ENCODE results near the gene C1QTNF3. TPM values are rescaled to one million over a fixed set of nuclear protein-coding genes. Genes with fewer than 3 reads are reported as not detected.
"Not testable (repeated sequence)": the region's sequence is repeated elsewhere in the genome, so short reads cannot be mapped to it uniquely, and the experiment has no call there.

Gene C1QTNF3, protein sequence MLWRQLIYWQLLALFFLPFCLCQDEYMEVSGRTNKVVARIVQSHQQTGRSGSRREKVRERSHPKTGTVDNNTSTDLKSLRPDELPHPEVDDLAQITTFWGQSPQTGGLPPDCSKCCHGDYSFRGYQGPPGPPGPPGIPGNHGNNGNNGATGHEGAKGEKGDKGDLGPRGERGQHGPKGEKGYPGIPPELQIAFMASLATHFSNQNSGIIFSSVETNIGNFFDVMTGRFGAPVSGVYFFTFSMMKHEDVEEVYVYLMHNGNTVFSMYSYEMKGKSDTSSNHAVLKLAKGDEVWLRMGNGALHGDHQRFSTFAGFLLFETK
- total RNA-seq (10 to 100 TPM in 3 of 5 donors, 1 to 10 TPM in 2; 3.6 to 84.1 (median 14.6) TPM), polyA plus RNA-seq (10 to 100 TPM in 1 of 3 donors, 1 to 10 TPM in 2; 4.5 to 19.6 (median 6.9) TPM)
- long read RNA-seq, donor 1, transcript C1QTNF3-202 (6 exons, 2,802 nt) = minor isoform, 6 of 17 reads
- long read RNA-seq, donor 1, transcript C1QTNF3-201 (6 exons, 1,959 nt) = major isoform, 9 of 17 reads
- long read RNA-seq, donor 1, partial matches to known transcripts = 0 of 17 reads
- long read RNA-seq, donor 1, other reads (novel, unspliced or antisense) = 0 of 17 reads
- long read RNA-seq, donor 2, transcript C1QTNF3-201 (6 exons, 1,959 nt) = minor isoform, 5 of 15 reads
- long read RNA-seq, donor 2, transcript C1QTNF3-202 (6 exons, 2,802 nt) = major isoform, 7 of 15 reads
- long read RNA-seq, donor 2, partial matches to known transcripts = 0 of 15 reads
- long read RNA-seq, donor 2, other reads (novel, unspliced or antisense) = 0 of 15 reads
- long read RNA-seq, donor 3, transcript C1QTNF3-201 (6 exons, 1,959 nt) = major isoform, 5 of 8 reads
- long read RNA-seq, donor 3, partial matches to known transcripts = 0 of 8 reads
- long read RNA-seq, donor 3, other reads (novel, unspliced or antisense) = 0 of 8 reads
- long read RNA-seq, donor 4, partial matches to known transcripts = 0 of 6 reads
- long read RNA-seq, donor 4, other reads (novel, unspliced or antisense) = 0 of 6 reads
- long read RNA-seq, donor 5, transcript C1QTNF3-202 (6 exons, 2,802 nt) = major isoform, 20 of 45 reads
- long read RNA-seq, donor 5, transcript C1QTNF3-201 (6 exons, 1,959 nt) = minor isoform, 19 of 45 reads
- long read RNA-seq, donor 5, partial matches to known transcripts = 0 of 45 reads
- long read RNA-seq, donor 5, other reads (novel, unspliced or antisense) = 0 of 45 reads
- long read RNA-seq, donor 6, transcript C1QTNF3-201 (6 exons, 1,959 nt) = major isoform, 14 of 20 reads
- long read RNA-seq, donor 6, partial matches to known transcripts = 0 of 20 reads
- long read RNA-seq, donor 6, other reads (novel, unspliced or antisense) = 0 of 20 reads
- long read RNA-seq, donor 7, transcript C1QTNF3-201 (6 exons, 1,959 nt) = minor isoform, 18 of 90 reads
- long read RNA-seq, donor 7, transcript C1QTNF3-202 (6 exons, 2,802 nt) = major isoform, 23 of 90 reads
- long read RNA-seq, donor 7, partial matches to known transcripts = 41 of 90 reads
- long read RNA-seq, donor 7, other reads (novel, unspliced or antisense) = 0 of 90 reads
- long read RNA-seq, donor 8, transcript C1QTNF3-201 (6 exons, 1,959 nt) = major isoform, 12 of 23 reads
- long read RNA-seq, donor 8, transcript C1QTNF3-202 (6 exons, 2,802 nt) = minor isoform, 8 of 23 reads
- long read RNA-seq, donor 8, partial matches to known transcripts = 0 of 23 reads
- long read RNA-seq, donor 8, other reads (novel, unspliced or antisense) = 0 of 23 reads
- long read RNA-seq, donor 9, transcript C1QTNF3-202 (6 exons, 2,802 nt) = major isoform, 17 of 35 reads
- long read RNA-seq, donor 9, transcript C1QTNF3-201 (6 exons, 1,959 nt) = minor isoform, 16 of 35 reads
- long read RNA-seq, donor 9, partial matches to known transcripts = 0 of 35 reads
- long read RNA-seq, donor 9, other reads (novel, unspliced or antisense) = 0 of 35 reads
- long read RNA-seq, donor 10, partial matches to known transcripts = 0 of 6 reads
- long read RNA-seq, donor 10, other reads (novel, unspliced or antisense) = 0 of 6 reads

GRCh38 chr5:34043099-34043876, at the start of gene C1QTNF3:
TSS of gene C1QTNF3 (minus strand) at chr5:34043213. CDS start at chr5:34043125, 88 bp downstream.
- Histone ChIP-seq H3K4me1 (peaks cover 21 to 64% (median 36%) of the 10 kb centered on the region in 4 donors), H3K9me3 (no peaks in the 10 kb centered on the region), H3K27me3 (no peaks in the 10 kb centered on the region), H3K36me3 (no peaks in the 10 kb centered on the region), H3K4me3 (peak within 1 kb of the TSS; percentile 9 to 25 (median 14)), H3K27ac (peak within 1 kb of the TSS; percentile 42 to 71 (median 64))
- WGBS, 5 donors = 24 to 43% (median 28%) methylated on average over 10 of the region's 10 CpGs
- intact Hi-C loops (cut with DNase I; ENCODE audit: low total_unique reads) = no loop called here
- DNase-seq = peak in 1 of 2 donors; percentile 87
- TF ChIP-seq POLR2AphosphoS5 (IDR thresholded peaks at IDR 0.05) (no peak), POLR2A (IDR thresholded peaks at IDR 0.05) (no peak)

GRCh38 chr5:34091039-34091438, 48.0 kb upstream of the C1QTNF3 start:
- H3K4me1 ChIP-seq; intact Hi-C loops (cut with DNase I; ENCODE audit: low total_unique reads); H3K9me3 ChIP-seq; DNase-seq; H3K4me3 ChIP-seq; H3K27me3 ChIP-seq; H3K36me3 ChIP-seq; H3K27ac ChIP-seq: not testable (repeated sequence)
- WGBS, 5 donors = 88 to 94% (median 91%) methylated on average over 6 to 7 of the region's 7 CpGs

DNA sequence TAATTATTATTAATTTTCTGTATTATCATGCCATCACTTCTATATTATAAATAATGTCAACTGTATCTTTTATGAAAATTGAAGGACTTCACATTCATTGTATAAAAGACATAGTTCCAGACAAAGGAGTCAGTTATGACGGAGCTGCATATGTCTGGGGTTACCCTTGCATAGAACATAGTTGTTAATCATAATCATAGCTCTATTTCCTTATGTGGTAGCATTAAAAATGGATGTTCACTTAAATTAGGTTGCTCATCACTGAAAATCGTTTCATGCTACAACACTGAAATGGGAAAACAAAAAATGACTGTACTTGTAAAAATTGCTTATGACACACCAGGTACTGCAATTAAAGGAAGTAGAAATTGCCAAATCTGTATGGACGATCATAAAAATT, 46.8 kb upstream of the C1QTNF3 start:
- H3K9me3 ChIP-seq; H3K4me1 ChIP-seq; H3K36me3 ChIP-seq; H3K27ac ChIP-seq; H3K27me3 ChIP-seq; H3K4me3 ChIP-seq; intact Hi-C loops (cut with DNase I; ENCODE audit: low total_unique reads); DNase-seq: not testable (repeated sequence)
- WGBS, 5 donors = 88 to 95% (median 89%) methylated on average over 2 to 3 of the region's 3 CpGs

DNA sequence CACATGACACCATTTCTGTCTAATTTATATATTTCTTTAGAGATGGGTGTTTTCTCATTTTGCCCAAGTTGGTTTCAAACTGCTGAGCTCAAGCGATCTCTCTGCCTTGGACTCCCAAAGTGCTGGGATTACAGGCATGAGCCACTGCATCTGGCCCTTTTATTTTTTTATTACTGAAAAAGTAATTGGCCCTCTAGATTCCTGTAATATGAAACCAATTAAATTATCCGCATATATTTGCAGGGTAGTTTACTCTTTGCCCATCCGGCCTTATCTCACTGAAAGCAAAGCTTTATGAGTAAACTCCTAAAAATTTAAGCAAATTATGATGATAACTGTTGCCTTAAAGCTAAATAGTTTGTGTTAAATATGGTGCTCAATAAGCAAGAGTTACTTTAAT, 44.7 kb upstream of the C1QTNF3 start:
- 89 to 94% (median 90%) methylated on average over 2 to 3 of the region's 3 CpGs for whole genome bisulfite sequencing, 5 donors
- H3K27ac ChIP-seq; H3K9me3 ChIP-seq; intact Hi-C loops (cut with DNase I; ENCODE audit: low total_unique reads); H3K4me1 ChIP-seq; H3K4me3 ChIP-seq; H3K27me3 ChIP-seq; DNase-seq; H3K36me3 ChIP-seq: not testable (repeated sequence)

GRCh38 chr5:34083898-34084297, 40.9 kb upstream of the C1QTNF3 start:
- WGBS, 5 donors = 67 to 82% (median 77%) methylated on average over 4 of the region's 4 CpGs
- DNase-seq; H3K9me3 ChIP-seq; intact Hi-C loops (cut with DNase I; ENCODE audit: low total_unique reads); H3K4me3 ChIP-seq; H3K27ac ChIP-seq; H3K36me3 ChIP-seq; H3K27me3 ChIP-seq; H3K4me1 ChIP-seq: not testable (repeated sequence)

- H3K4me1 ChIP-seq; H3K27me3 ChIP-seq; H3K36me3 ChIP-seq; H3K27ac ChIP-seq; H3K9me3 ChIP-seq; DNase-seq; H3K4me3 ChIP-seq; intact Hi-C loops (cut with DNase I; ENCODE audit: low total_unique reads): not testable (repeated sequence)
- 92 to 98% (median 94%) methylated on average over 2 of the region's 2 CpGs for WGBS, 5 donors
These were observed 36.5 kb upstream of the C1QTNF3 start for GRCh38 chr5:34079505-34079904.

- intact Hi-C loops (cut with DNase I; ENCODE audit: low total_unique reads); DNase-seq: not testable (repeated sequence)
- WGBS, 5 donors = 87 to 95% (median 93%) methylated on average over 2 of the region's 2 CpGs
These were observed 34.6 kb upstream of the C1QTNF3 start for GRCh38 chr5:34077636-34078035.

GRCh38 chr5:34076719-34077364, 33.8 kb upstream of the C1QTNF3 start:
- intact Hi-C loops (cut with DNase I; ENCODE audit: low total_unique reads); H3K4me1 ChIP-seq; H3K36me3 ChIP-seq; DNase-seq; H3K27me3 ChIP-seq; H3K9me3 ChIP-seq; H3K4me3 ChIP-seq; H3K27ac ChIP-seq: not testable (repeated sequence)
- 81 to 92% (median 85%) methylated on average over 2 to 4 of the region's 5 CpGs for WGBS, 5 donors

More at GRCh38 chr5:34077636-34078035, 34.6 kb upstream of the C1QTNF3 start:
- not testable (repeated sequence) for H3K4me3 ChIP-seq, H3K4me1 ChIP-seq, H3K27me3 ChIP-seq, H3K36me3 ChIP-seq, H3K9me3 ChIP-seq, H3K27ac ChIP-seq

GRCh38 chr5:34074472-34074871, 31.5 kb upstream of the C1QTNF3 start:
- WGBS, 5 donors = 52 to 81% (median 65%) methylated on average over 3 of the region's 3 CpGs
- DNase-seq; H3K4me3 ChIP-seq; H3K27me3 ChIP-seq; intact Hi-C loops (cut with DNase I; ENCODE audit: low total_unique reads); H3K27ac ChIP-seq; H3K36me3 ChIP-seq; H3K9me3 ChIP-seq; H3K4me1 ChIP-seq: not testable (repeated sequence)

Data from stomach (tissue), 19 donors.